Measurements from ENCODE around the gene MED16. TPM values are rescaled to one million over a fixed set of nuclear protein-coding genes. Genes with fewer than 3 reads are reported as not detected.

Gene MED16
- total and polyA plus RNA-seq, 2 of the 13 experiments (the other 11 are each of a cell fraction or from before 2014, with no cell fraction given): 13.3 to 14.8 TPM

- TF ChIP-seq ZNF646 (CRISPR knock-in tag; IDR thresholded peaks at IDR 0.05): no peak
- TF ChIP-seq HNRNPL (IDR thresholded peaks at IDR 0.05; ENCODE audit: low read depth, low read length): peak; percentile 68; the same call in 1 of the 2 replicates
- peak; percentile 21 for TF ChIP-seq ZNF687 (CRISPR knock-in tag; IDR thresholded peaks at IDR 0.05)
- TF ChIP-seq HNF4G (IDR thresholded peaks at IDR 0.05; ENCODE audit: borderline replicate concordance, low read depth, low read length): no peak
- TF ChIP-seq HNF4G (CRISPR knock-in tag; IDR thresholded peaks at IDR 0.05; ENCODE audit: borderline replicate concordance, low read depth): no peak
- TF ChIP-seq RBFOX2 (IDR thresholded peaks at IDR 0.05; ENCODE audit: low read depth, low read length): peak; percentile 69; the same call in 1 of the 2 replicates
These were observed 49.2 kb upstream of the MED16 start (continued) for GRCh38 chr19:942133-942645.
